ENCODE measurements around the gene SEC24D.

GRCh38 chr4:118760092-118760491 lies 75.8 kb downstream of the SEC24D start:
- TF ChIP-seq CTCF (IDR thresholded peaks at IDR 0.05; ENCODE audit: control extremely low read depth in 1 of 3, insufficient read depth in 1 of 3, low read depth in 1 of 3, low read length in 3 of 3) (no peak), GABPA (IDR thresholded peaks at IDR 0.05; ENCODE audit: borderline replicate concordance, insufficient read depth, low read length) (no peak), POLR2A (IDR thresholded peaks at IDR 0.05; ENCODE audit: control extremely low read depth in 1 of 2, low read depth in 2 of 2, low read length in 2 of 2) (no peak), JUN (IDR thresholded peaks at IDR 0.05; ENCODE audit: low read depth, low read length) (no peak), SIN3A (conservative IDR thresholded peaks at IDR 0.05 in 1 of 2, IDR thresholded peaks at IDR 0.05 in 1 of 2; ENCODE audit: low read depth in 1 of 2, low read length in 2 of 2) (no peak), EZH2 (IDR thresholded peaks at IDR 0.05; ENCODE audit: low read depth, low read length, severe bottlenecking) (no peak), HDAC2 (IDR thresholded peaks at IDR 0.05; ENCODE audit: borderline replicate concordance in 1 of 2, low read depth in 2 of 2, low read length in 2 of 2) (no peak), MAX (IDR thresholded peaks at IDR 0.05) (no peak), ATF2 (IDR thresholded peaks at IDR 0.05; ENCODE audit: low read length) (no peak), USF2 (IDR thresholded peaks at IDR 0.05; ENCODE audit: low read length) (no peak), CBX5 (IDR thresholded peaks at IDR 0.05; ENCODE audit: low read depth, low read length) (no peak), ZNF274 (IDR thresholded peaks at IDR 0.05; ENCODE audit: borderline replicate concordance, extremely low read depth, low read length) (no peak), SP4 (IDR thresholded peaks at IDR 0.05; ENCODE audit: low read length) (no peak)
